ENCODE measurements around the gene CCM2L.

GRCh38 chr20:32079655-32080109 lies 69.4 kb downstream of the CCM2L start:
- no peak for TF ChIP-seq CTCF (IDR thresholded peaks at IDR 0.05; ENCODE audit: insufficient read depth, low read depth, low read length)
- no peak for TF ChIP-seq EZH2 (IDR thresholded peaks at IDR 0.05; ENCODE audit: insufficient read depth, low read length)

All from astrocyte (in vitro differentiated cells and primary cell).